ENCODE data around the gene OR1J2.

- no peak for TF ChIP-seq POLR2A (IDR thresholded peaks at IDR 0.05)
- no peak for TF ChIP-seq CTCF (IDR thresholded peaks at IDR 0.05)
These were observed 46.6 kb upstream of the OR1J2 start for GRCh38 chr9:122463828-122464632.
